H1 (cell line): ENCODE measurements around the gene IGF1. TPM values are rescaled to one million over a fixed set of nuclear protein-coding genes. Genes with fewer than 3 reads are reported as not detected.
A peak's percentile ranks its signal among the peaks of the same experiment; 100 is the strongest.

Experiments used
- CTCF ChIA-PET: fragments of 300-600 bp; sonication (Branson Sonifier 250); formaldehyde crosslinking; loops from one replicate; lab custom pipeline; 2021; ENCODE audit not compliant: partially characterized antibody; lab: Charles Lee
- POLR2A ChIA-PET: fragments of 300-600 bp; sonication (Branson Sonifier 250); formaldehyde crosslinking; loops from one replicate; lab custom pipeline; 2021; ENCODE audit warnings: inconsistent platforms; ENCODE audit not compliant: partially characterized antibody; lab: Charles Lee
- DNase-seq, 2 experiments: peaks; one replicate each; pipeline versions ENCODE4 v3.0.0 to v3.0.0-alpha.2; 2010 to 2022; ENCODE audit warnings: low spot score in 2 of 2, low read depth in 1 of 2, mixed read lengths in 1 of 2
- FAIRE-seq: peaks from 2 replicates; lab custom pipeline; 2011; peaks lifted over from hg19 to GRCh38; lab: Jason Lieb, UNC
- H2AFZ ChIP-seq: 2 replicates; pipeline ENCODE4 v1.8.1; 2012; ENCODE audit warnings: low read length, inconsistent platforms
- H2AK5ac ChIP-seq: 2 replicates; pipeline ENCODE4 v1.6.1; 2013; ENCODE audit warnings: low read depth, low read length
- H2BK120ac ChIP-seq: replicated peaks from 2 replicates; pipeline ENCODE3; 2013; ENCODE audit warnings: low read depth, low read length, inconsistent platforms
- H2BK12ac ChIP-seq: 2 replicates; pipeline ENCODE4 v1.6.1; 2013; ENCODE audit warnings: low read depth, low read length
- H2BK15ac ChIP-seq: 2 replicates; pipeline ENCODE4 v1.6.1; 2013; ENCODE audit warnings: low read length
- H2BK20ac ChIP-seq: 2 replicates; pipeline ENCODE4 v1.6.1; 2013; ENCODE audit warnings: low read length
- H2BK5ac ChIP-seq: 2 replicates; pipeline ENCODE4 v1.6.1; 2013; ENCODE audit warnings: low read depth, low read length
- H3K14ac ChIP-seq: 2 replicates; pipeline ENCODE4 v1.6.1; 2013; ENCODE audit warnings: inconsistent platforms; ENCODE audit not compliant: insufficient read length
- H3K18ac ChIP-seq: 2 replicates; pipeline ENCODE4 v1.6.1; 2013; ENCODE audit warnings: low read length; ENCODE audit errors: extremely low read depth
- H3K23ac ChIP-seq: 2 replicates; pipeline ENCODE4 v1.6.1; 2013; ENCODE audit warnings: inconsistent platforms; ENCODE audit not compliant: insufficient read length
- H3K23me2 ChIP-seq: 2 replicates; pipeline ENCODE4 v1.6.1; 2013; ENCODE audit warnings: low read depth, low read length
- H3K27ac ChIP-seq: 2 replicates; pipeline ENCODE4 v1.6.1; 2011; ENCODE audit warnings: low read depth, low read length, inconsistent platforms
- H3K27me3 ChIP-seq, 4 experiments: replicated peaks in 1 of 4; 1 replicate in 1 of 4; 2 replicates in 3 of 4; pipeline versions ENCODE4 v1.6.1 to v1.8.1; 2011 to 2013; ENCODE audit warnings: low read length in 3 of 4, mild to moderate bottlenecking in 3 of 4, inconsistent platforms in 2 of 4, mixed read lengths in 2 of 4, moderate library complexity in 1 of 4; ENCODE audit not compliant: control insufficient read depth in 3 of 4, insufficient read depth in 3 of 4; ENCODE audit errors: extremely low read depth in 1 of 4
- H3K36me3 ChIP-seq, 4 experiments: 2 replicates each; pipeline versions ENCODE4 v1.6.1 to v1.8.1; 2011 to 2013; ENCODE audit warnings: mild to moderate bottlenecking in 4 of 4, low read length in 3 of 4, moderate library complexity in 2 of 4, control low read depth in 1 of 4, inconsistent platforms in 1 of 4; ENCODE audit not compliant: insufficient read depth in 4 of 4, control insufficient read depth in 2 of 4
- H3K4ac ChIP-seq: replicated peaks from 2 replicates; pipeline ENCODE3; 2013; ENCODE audit warnings: low read length, low read depth, mixed read lengths, inconsistent platforms; ENCODE audit not compliant: insufficient read length
- H3K4me1 ChIP-seq, 4 experiments: replicated peaks in 1 of 4; 1 replicate in 1 of 4; 2 replicates in 3 of 4; pipeline versions ENCODE4 v1.6.1 to v1.8.1; 2011 to 2013; ENCODE audit warnings: low read length in 3 of 4, inconsistent platforms in 2 of 4, mixed read lengths in 1 of 4; ENCODE audit not compliant: insufficient read depth in 4 of 4, control insufficient read depth in 3 of 4
- H3K4me2 ChIP-seq, 2 experiments: 2 replicates each; pipeline versions ENCODE4 v1.6.1 to v1.8.1; 2011 to 2013; ENCODE audit warnings: low read depth in 2 of 2, low read length in 2 of 2, control low read depth in 1 of 2, inconsistent platforms in 1 of 2, mild to moderate bottlenecking in 1 of 2; ENCODE audit not compliant: insufficient read depth in 1 of 2
- H3K4me3 ChIP-seq, 4 experiments: fragments of 200-600, 300-600 bp in 1 of 4; sonication (generic), shearing (Covaris generic), sonication (Bioruptor Twin) in 1 of 4; 2 replicates each; pipeline versions ENCODE4 v1.5.1 to v1.8.1; 2011 to 2016; ENCODE audit warnings: low read length in 4 of 4, low read depth in 3 of 4, control low read depth in 2 of 4, inconsistent platforms in 2 of 4, mild to moderate bottlenecking in 2 of 4, mixed read lengths in 1 of 4, moderate library complexity in 1 of 4; ENCODE audit not compliant: insufficient read depth in 2 of 4; ENCODE audit errors: extremely low read depth in 1 of 4
- H3K56ac ChIP-seq: replicated peaks from 2 replicates; pipeline ENCODE3; 2013; ENCODE audit warnings: low read depth, mild to moderate bottlenecking, mixed read lengths, low read length, inconsistent platforms; ENCODE audit not compliant: insufficient read length
- H3K79me1 ChIP-seq: 2 replicates; pipeline ENCODE4 v1.6.1; 2013; ENCODE audit warnings: low read depth, low read length, control low read depth
- H3K79me2 ChIP-seq, 2 experiments: 2 replicates each; pipeline versions ENCODE4 v1.6.1 to v1.8.1; 2012 to 2013; ENCODE audit warnings: low read length in 2 of 2, mild to moderate bottlenecking in 2 of 2, inconsistent platforms in 1 of 2; ENCODE audit not compliant: insufficient read depth in 2 of 2, control insufficient read depth in 1 of 2
- H3K9ac ChIP-seq, 4 experiments: replicated peaks in 1 of 4; 1 replicate in 1 of 4; 2 replicates in 3 of 4; pipeline versions ENCODE4 v1.6.1 to v1.8.1; 2011 to 2013; ENCODE audit warnings: low read depth in 3 of 4, low read length in 3 of 4, control low read depth in 2 of 4, mild to moderate bottlenecking in 2 of 4, moderate library complexity in 2 of 4, inconsistent platforms in 1 of 4; ENCODE audit errors: extremely low read depth in 1 of 4
- H3K9me3 ChIP-seq, 2 experiments: 2 replicates each; pipeline versions ENCODE4 v1.6.1 to v1.8.1; 2012 to 2013; ENCODE audit warnings: mild to moderate bottlenecking in 2 of 2, moderate library complexity in 2 of 2, control low read depth in 1 of 2, inconsistent platforms in 1 of 2, low read depth in 1 of 2, low read length in 1 of 2, mixed read lengths in 1 of 2; ENCODE audit not compliant: insufficient read depth in 2 of 2
- H4K20me1 ChIP-seq, 2 experiments: replicated peaks in 1 of 2; 2 replicates each; pipeline versions ENCODE3 to v1.8.1; 2011 to 2013; ENCODE audit warnings: inconsistent platforms in 2 of 2, low read length in 2 of 2, mild to moderate bottlenecking in 1 of 2; ENCODE audit not compliant: insufficient read depth in 2 of 2, control insufficient read depth in 1 of 2
- H4K5ac ChIP-seq: 2 replicates; pipeline ENCODE4 v1.6.1; 2013; ENCODE audit warnings: low read length, low read depth, mixed read lengths, inconsistent platforms; ENCODE audit not compliant: insufficient read length
- H4K8ac ChIP-seq: 2 replicates; pipeline ENCODE4 v1.8.0; 2013; ENCODE audit warnings: mild to moderate bottlenecking, moderate library complexity, low read length, inconsistent platforms; ENCODE audit not compliant: insufficient read depth; ENCODE audit errors: extremely low read depth
- H4K91ac ChIP-seq: replicated peaks from 2 replicates; pipeline ENCODE3; 2013; ENCODE audit warnings: low read length, mixed read lengths, inconsistent platforms; ENCODE audit not compliant: insufficient read length
- TBP ChIP-seq: IDR thresholded peaks from 2 replicates; pipeline ENCODE4 v1.6.1; 2011; ENCODE audit warnings: low read depth, low read length, improper control_type of control experiment
- WGBS, 2 experiments: shearing (Covaris generic) in 1 of 2; methylation state at CpG; one replicate each; pipeline versions ENCODE4 v1.1.6 to v1.1.7; 2013 to 2015; ENCODE audit warnings: low lambda C conversion rate in 2 of 2, mixed read lengths in 2 of 2, inconsistent platforms in 1 of 2, low coverage in 1 of 2, missing lambda C conversion rate in 1 of 2; ENCODE audit not compliant: insufficient replicate concordance in 2 of 2, insufficient coverage in 1 of 2, insufficient read length in 1 of 2; ENCODE audit errors: extremely low coverage in 1 of 2, missing lambda C conversion rate in 1 of 2; 5-methylcytosine and 5-hydroxymethylcytosine counted together
- polyA plus RNA-seq, 7 experiments: library from polyadenylated mRNA; depleted of rRNA in 3 of 7; stranded (reverse) in 5 of 7; unstranded in 2 of 7; fragments of >200 nt in 5 of 7; fragments of 200-250 nt in 2 of 7; gene quantifications; 1 replicate in 5 of 7; 2 replicates in 1 of 7; 4 replicates in 1 of 7; pipeline versions ENCODE4 v1.2.1 to v1.2.3, GENCODE V29; 2011 to 2013; ENCODE audit warnings: missing spikeins in 2 of 7, mixed read lengths in 2 of 7
- total RNA-seq: library from RNA; stranded (reverse); fragmentation: NEBNext Ultra II Directional; extraction: Animal tissue kit (Norgen Biotek cat#: 25700); gene quantifications from 2 replicates; pipeline ENCODE4 v1.2.1, GENCODE V29; 2021

Gene IGF1
- total and polyA plus RNA-seq, 2 of the 8 experiments (the other 6 are each of a cell fraction or from before 2014, with no cell fraction given): not detected

GRCh38 chr12:102427543-102427941 lies 52.8 kb downstream of the IGF1 start:
- Histone ChIP-seq H4K20me1 (no peaks in the 10 kb centered on the region), H3K4me2 (no peak overlapping the region), H2BK12ac (no peak overlapping the region; the same call in 1 of the 2 replicates), H3K14ac (no peak overlapping the region), H3K56ac (no peak overlapping the region), H3K27ac (no peak overlapping the region), H3K4ac (no peak overlapping the region), H3K23ac (no peak overlapping the region), H3K18ac (no peak overlapping the region), H2BK120ac (no peak overlapping the region), H3K79me2 (no peaks in the 10 kb centered on the region), H2AFZ (no peak overlapping the region), H2AK5ac (no peak overlapping the region), H3K9me3 (no peaks in the 10 kb centered on the region), H3K4me3 (no peak overlapping the region), H3K23me2 (no peaks in the 10 kb centered on the region), H2BK20ac (no peak overlapping the region), H2BK5ac (0 out of 2 replicates have a peak overlapping the region, but pooled peaks have one; percentile 48), H4K8ac (no peak overlapping the region), H4K91ac (no peak overlapping the region), H3K4me1 (no peaks in the 10 kb centered on the region; a peak in 1 of 7 replicates), H2BK15ac (no peak overlapping the region), H3K27me3 (no peaks in the 10 kb centered on the region), H3K79me1 (no peaks in the 10 kb centered on the region; the same call in 1 of the 2 replicates), H3K9ac (no peak overlapping the region), H3K36me3 (no peaks in the 10 kb centered on the region), H4K5ac (no peak overlapping the region)
- TF ChIP-seq TBP: no peak
- CTCF ChIA-PET: interaction anchor here (1.0 kb wide), 1 partner anchor 14 kb away, joined by 4 read pairs; no protein-coding TSS in a partner anchor
- 84% methylated on average over 7 of the region's 7 CpGs; no CpG with 5 or more reads in 1 of the 2 experiments for WGBS, 2 experiments
- FAIRE-seq (no peak), DNase-seq (no peak)
- POLR2A ChIA-PET: no interaction called here
